Measurements from ENCODE around the gene RACGAP1. TPM values are rescaled to one million over a fixed set of nuclear protein-coding genes. Genes with fewer than 3 reads are reported as not detected.

The RACGAP1 gene
- total RNA-seq, 1 donor from 2014 or later = 13.7 TPM

DNA sequence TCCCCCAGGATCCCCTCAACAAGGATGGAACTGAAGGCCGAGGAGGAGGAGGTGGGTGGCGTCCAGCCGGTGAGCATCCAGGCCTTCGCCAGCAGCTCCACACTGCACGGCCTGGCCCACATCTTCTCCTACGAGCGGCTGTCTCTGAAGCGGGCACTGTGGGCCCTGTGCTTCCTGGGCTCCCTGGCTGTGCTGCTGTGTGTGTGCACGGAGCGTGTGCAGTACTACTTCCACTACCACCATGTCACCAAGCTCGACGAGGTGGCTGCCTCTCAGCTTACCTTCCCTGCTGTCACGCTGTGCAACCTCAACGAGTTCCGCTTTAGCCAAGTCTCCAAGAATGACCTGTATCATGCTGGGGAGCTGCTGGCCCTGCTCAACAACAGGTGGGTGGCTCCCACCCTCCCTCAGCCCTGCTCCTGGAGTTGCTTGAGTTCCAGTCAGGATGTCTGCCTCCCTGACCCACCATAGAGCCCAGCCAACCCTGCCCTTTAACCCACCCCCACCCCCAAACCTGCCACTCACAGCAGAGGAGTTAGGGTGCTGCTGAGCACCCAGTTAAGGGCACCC lies 33.5 kb upstream of the RACGAP1 start:
- Histone ChIP-seq H3K27ac (no peak overlapping the region), H3K27me3 (ENCODE audit: low read depth) (peaks cover 17% of the 10 kb centered on the region), H3K4me3 (no peak overlapping the region), H3K9me3 (no peaks in the 10 kb centered on the region), H3K36me3 (no peaks in the 10 kb centered on the region), H3K4me1 (peaks cover 17% of the 10 kb centered on the region)
- DNase-seq = peak; percentile 29
- no peak for ATAC-seq
- TF ChIP-seq, protein P1, sequence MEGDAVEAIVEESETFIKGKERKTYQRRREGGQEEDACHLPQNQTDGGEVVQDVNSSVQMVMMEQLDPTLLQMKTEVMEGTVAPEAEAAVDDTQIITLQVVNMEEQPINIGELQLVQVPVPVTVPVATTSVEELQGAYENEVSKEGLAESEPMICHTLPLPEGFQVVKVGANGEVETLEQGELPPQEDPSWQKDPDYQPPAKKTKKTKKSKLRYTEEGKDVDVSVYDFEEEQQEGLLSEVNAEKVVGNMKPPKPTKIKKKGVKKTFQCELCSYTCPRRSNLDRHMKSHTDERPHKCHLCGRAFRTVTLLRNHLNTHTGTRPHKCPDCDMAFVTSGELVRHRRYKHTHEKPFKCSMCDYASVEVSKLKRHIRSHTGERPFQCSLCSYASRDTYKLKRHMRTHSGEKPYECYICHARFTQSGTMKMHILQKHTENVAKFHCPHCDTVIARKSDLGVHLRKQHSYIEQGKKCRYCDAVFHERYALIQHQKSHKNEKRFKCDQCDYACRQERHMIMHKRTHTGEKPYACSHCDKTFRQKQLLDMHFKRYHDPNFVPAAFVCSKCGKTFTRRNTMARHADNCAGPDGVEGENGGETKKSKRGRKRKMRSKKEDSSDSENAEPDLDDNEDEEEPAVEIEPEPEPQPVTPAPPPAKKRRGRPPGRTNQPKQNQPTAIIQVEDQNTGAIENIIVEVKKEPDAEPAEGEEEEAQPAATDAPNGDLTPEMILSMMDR (IDR thresholded peaks at IDR 0.05) = no peak
- intact Hi-C loops (cut with DNase I) = no loop called here

GRCh38 chr12:50057896-50058670 lies 32.8 kb upstream of the RACGAP1 start:
- TF ChIP-seq, protein P1 (IDR thresholded peaks at IDR 0.05) = no peak
- DNase-seq = peak; percentile 32
- intact Hi-C loops (cut with DNase I) = no loop called here
- H3K27me3 ChIP-seq (ENCODE audit: low read depth) = peaks cover 17% of the 10 kb centered on the region
- H3K4me3 ChIP-seq = peak overlapping the region; percentile 64
- peaks cover 17% of the 10 kb centered on the region for H3K4me1 ChIP-seq
- H3K27ac ChIP-seq = no peak overlapping the region
- H3K9me3 ChIP-seq = no peaks in the 10 kb centered on the region
- no peak for ATAC-seq
- no peaks in the 10 kb centered on the region for H3K36me3 ChIP-seq

- no peak within 1 kb of the TSS for H3K27ac ChIP-seq
- H3K27me3 ChIP-seq (ENCODE audit: low read depth) = peaks cover 16% of the 10 kb centered on the region
- H3K9me3 ChIP-seq = no peaks in the 10 kb centered on the region
- ATAC-seq = peak; percentile 75 to 82
- H3K4me3 ChIP-seq = peak within 1 kb of the TSS; percentile 64
- intact Hi-C loops (cut with DNase I) = no loop called here
- H3K4me1 ChIP-seq = peaks cover 17% of the 10 kb centered on the region
- no peaks in the 10 kb centered on the region for H3K36me3 ChIP-seq
- peak; percentile 73 for DNase-seq
- TF ChIP-seq, protein P1 (IDR thresholded peaks at IDR 0.05) = no peak
These were observed 31.9 kb upstream of the RACGAP1 start, which contains the start of gene ASIC1 for GRCh38 chr12:50057000-50057841. ASIC1 (plus strand) TSS chr12:50057596; CDS start chr12:50058767, 1,171 bp downstream.

- peaks cover 14% of the 10 kb centered on the region for H3K27me3 ChIP-seq (ENCODE audit: low read depth)
- H3K4me1 ChIP-seq = peaks cover 18% of the 10 kb centered on the region
- H3K27ac ChIP-seq = no peak overlapping the region
- no peaks in the 10 kb centered on the region for H3K9me3 ChIP-seq
- ATAC-seq = no peak
- no peaks in the 10 kb centered on the region for H3K36me3 ChIP-seq
- DNase-seq = no peak
- H3K4me3 ChIP-seq = no peak overlapping the region
- intact Hi-C loops (cut with DNase I) = no loop called here
- TF ChIP-seq, protein P1 (IDR thresholded peaks at IDR 0.05) = no peak
These were observed 31.3 kb upstream of the RACGAP1 start for GRCh38 chr12:50056639-50056976.

GRCh38 chr12:50055831-50056638 lies 30.7 kb upstream of the RACGAP1 start:
- Histone ChIP-seq H3K27me3 (ENCODE audit: low read depth) (peaks cover 14% of the 10 kb centered on the region), H3K4me1 (peaks cover 23% of the 10 kb centered on the region), H3K9me3 (no peaks in the 10 kb centered on the region), H3K36me3 (no peaks in the 10 kb centered on the region), H3K4me3 (no peak overlapping the region), H3K27ac (no peak overlapping the region)
- ATAC-seq (peak; percentile 71 to 72), DNase-seq (peak; percentile 22)
- intact Hi-C loops (cut with DNase I) = no loop called here
- TF ChIP-seq, protein P1 (IDR thresholded peaks at IDR 0.05) = peak; percentile 94
